Right hindlimb (tissue), 1 donor: Measurements from ENCODE around the gene NEK4.
A peak's percentile ranks its signal among the peaks of the same experiment; 100 is the strongest.
"Not testable (repeated sequence)": the region's sequence is repeated elsewhere in the genome, so short reads cannot be mapped to it uniquely, and the experiment has no call there.

Source experiments
- DNase-seq: peaks from one replicate; pipeline ENCODE4 v3.0.0-alpha.2; 2018

The NEK4 gene

DNA sequence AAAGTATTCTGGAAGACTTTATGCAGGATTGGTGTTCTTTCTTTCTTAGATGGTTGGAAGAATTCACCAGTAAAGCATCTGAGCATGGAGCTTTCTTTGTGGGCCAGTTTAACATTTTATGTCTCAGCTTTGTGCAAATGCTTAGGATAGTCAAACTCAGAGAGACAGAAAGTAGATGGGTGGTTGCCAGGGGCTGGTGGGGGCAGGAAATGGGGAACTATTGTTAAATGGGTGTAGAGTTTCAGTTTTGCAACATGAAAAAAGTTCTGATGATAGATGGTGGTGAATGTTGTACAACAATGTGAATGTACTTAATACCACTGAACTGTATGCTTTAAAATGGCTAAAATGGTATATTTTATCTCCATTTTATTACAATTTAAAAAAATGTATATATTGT lies 40.1 kb downstream of the NEK4 start:
- DNase-seq, result no peak

GRCh38 chr3:52728753-52729152 lies 42.0 kb downstream of the NEK4 start:
- DNase-seq, result not testable (repeated sequence)

GRCh38 chr3:52724511-52724910 lies 46.2 kb downstream of the NEK4 start:
- DNase-seq, result no peak

- no peak for DNase-seq
Measured at GRCh38 chr3:52723935-52724334, 46.8 kb downstream of the NEK4 start.

DNA sequence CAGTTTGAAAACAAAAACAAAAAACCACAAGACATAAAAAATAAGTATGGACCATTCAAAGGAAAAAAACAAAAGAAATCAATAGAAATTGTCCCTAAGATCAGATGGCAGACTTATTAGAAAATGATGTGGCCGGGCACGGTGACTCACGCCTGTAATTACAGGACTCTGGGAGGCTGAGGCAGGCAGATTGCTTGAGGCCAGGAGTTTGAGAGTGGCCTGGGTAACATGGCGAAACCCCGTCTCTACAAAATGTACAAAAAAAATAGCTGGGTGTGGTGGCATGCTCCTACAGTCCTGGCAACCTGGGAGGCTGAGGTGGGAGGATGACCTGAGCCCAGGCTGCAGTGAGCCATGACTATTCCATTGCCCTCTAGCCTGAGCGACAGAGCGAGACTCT lies 48.2 kb downstream of the NEK4 start:
- DNase-seq, result no peak

DNA sequence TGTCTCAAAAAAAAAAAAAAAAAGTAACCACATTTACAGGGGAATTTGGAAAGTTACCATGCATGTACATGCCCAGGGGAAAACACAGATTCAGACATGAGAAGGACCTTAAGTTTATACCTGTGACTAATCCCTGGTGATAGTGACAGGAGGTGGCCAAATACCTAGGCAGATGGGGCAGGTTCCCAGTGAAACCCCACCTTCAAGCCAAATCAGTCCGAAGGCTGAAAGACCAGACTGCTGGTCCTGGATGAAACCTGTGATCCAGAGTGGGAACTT lies 49.1 kb downstream of the NEK4 start:
- no peak for DNase-seq

- DNase-seq, result no peak
Measured at GRCh38 chr3:52721002-52721729, 49.6 kb downstream of the NEK4 start.

- DNase-seq, result no peak
Measured at GRCh38 chr3:52719618-52720017, 51.1 kb downstream of the NEK4 start.

DNA sequence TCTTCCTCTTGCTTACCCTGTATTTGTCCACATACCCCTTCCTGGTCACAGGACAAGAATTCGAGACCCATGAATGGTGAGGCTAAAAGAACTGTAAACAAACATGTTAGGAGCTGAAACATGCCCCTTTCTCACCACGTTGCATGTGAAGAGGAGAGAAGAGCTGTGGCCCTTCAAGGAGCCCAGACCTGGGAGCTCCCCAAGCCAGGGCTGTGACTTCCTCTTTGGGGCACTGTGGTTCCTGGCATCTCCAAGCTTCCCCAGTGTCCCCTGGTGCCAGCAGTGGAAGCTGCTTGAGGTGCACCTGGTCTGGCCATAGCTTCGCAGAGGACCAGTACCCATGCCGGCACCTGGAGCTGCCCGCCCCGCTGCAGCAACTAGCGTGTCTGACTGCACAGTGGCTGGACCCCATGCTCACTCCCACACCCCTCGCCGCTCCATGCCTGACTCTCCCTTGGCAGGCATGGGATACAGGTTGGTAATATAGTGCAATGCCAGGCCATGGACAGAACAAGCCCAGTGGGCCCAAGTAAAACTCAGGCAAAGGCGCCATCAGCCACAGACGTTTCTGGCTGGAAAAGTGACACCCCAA lies 54.9 kb downstream of the NEK4 start:
- no peak for DNase-seq

DNA sequence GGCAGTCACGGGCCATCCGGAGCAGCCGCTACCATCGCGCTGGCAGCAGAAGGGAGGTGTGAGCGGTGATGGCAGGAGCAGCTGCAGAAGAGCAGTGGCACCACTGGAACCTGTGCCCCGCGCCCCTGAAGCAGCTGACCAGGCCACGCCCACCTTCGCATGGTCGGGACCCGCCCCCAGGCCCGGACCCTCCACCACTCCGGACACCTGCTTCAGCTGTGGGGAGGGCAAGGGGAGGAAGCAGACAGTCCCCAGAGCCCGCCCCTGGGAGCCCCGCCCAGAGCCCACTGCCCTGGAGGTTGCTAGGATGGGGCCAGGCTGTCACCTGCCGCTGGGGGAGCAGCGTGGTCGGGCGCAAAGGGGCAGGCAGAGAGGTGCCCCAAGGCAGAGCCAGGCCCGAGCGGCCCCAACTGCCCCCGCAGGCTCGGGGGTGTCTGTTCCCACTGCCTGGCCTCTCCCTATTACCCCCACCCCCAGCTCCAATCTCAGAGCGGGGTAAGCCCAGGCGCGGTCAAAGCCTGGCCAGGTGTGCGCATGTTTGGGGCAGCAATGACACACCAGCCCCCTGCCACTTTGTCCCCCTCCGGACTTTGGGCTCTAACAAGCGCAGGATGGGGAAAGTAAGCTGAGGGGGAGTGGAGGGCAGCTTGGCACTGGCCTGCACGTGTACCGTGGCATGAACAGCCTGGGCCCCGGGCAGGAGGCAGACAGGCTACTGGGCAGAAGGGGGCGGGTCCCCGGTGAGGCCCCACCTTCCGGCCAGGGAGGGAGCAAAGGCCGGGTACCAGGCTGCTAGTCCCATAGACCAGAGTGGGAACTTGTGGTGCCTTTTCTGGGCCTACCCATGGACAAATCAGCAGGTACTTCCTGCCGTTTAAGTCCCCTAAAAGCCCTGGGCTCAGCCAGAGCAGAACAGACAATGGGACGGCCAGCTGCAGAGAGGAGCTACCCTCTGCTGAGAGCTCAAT lies 56.1 kb downstream of the NEK4 start:
- peak; percentile 52 for DNase-seq

GRCh38 chr3:52712291-52713212 lies 58.2 kb downstream of the NEK4 start:
- DNase-seq, result no peak

DNA sequence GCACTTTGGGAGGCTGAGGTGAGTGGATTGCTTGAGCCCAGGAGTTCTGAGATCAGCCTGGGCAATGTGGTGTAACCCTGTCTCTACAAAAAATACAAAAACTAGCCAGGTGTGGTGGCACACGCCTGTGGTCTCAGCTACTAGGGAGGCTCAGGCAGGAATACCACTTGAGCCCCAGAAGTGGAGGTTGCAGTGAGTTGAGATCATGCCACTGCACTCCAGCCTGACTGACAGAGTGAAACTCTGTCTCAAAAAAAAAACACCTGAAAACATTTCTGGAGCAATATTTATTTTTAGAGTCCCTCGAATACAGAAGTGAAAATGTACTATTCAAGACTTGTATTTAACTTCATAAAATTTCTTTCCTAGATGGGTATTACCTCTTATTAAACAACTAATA lies 60.2 kb downstream of the NEK4 start:
- no peak for DNase-seq

DNA sequence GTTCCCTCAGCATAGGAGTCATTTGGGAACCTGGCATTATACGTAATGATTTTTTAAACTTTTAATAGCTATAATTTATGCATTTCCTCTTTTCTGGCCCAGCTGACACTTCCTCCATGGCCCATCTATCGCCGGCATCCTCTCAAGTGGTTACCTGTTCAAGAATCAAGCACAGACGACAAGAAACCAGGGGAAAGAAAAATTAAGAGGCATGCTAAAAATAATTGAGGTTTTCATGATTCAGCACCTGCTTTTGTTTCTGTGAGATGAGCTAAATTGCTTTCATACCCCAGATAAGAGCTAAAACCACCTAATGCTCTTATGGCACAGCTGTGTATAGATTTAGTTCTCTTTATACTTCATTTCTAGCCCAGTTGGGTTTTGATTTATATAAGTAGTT lies 63.2 kb downstream of the NEK4 start:
- DNase-seq, result no peak

DNA sequence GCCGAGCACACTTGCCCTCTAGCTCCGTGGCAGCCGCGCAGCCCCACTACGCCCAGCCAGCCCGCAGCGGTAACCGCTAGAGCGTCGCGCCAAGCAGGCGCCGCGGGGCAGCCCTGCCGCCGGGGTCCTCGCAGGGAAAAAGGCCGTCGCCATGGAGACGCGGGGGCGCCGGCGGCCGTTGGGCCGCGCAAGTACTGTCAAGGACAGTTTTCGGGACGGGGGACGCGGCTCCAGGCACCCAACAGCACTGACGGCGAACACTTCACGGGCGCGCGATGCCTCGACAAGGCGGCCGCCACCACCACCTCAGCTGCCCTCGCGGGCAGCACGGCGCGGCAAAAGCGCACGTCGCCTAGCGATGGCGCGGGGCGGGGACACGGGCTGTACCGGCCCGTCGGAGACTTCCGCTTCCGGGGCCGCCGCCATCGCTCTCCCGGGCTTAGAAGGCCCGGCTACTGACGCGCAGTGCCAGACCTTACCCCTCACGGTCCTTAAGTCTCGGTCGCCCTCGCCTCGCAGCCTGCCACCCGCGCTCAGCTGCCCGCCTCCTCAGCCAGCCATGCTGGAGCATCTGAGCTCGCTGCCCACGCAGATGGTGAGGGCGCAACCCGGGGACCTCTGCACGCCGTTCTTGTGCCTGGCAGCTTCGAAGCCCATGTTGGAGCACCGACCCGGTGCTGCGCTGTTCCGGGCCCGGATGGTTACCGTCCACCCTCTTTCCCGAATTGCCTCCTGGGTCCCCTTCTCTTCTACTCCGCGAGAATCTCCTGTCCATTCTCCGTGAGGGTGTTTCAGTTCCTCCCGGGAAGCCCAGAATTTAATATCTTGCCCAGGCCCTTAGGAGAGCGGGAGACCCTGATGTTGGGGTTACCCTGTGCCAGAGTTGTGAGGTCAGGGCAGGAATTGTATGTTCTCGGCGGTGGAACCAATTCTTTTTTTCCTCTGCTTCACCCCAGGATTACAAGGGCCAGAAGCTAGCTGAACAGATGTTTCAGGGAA lies 64.8 kb downstream of the NEK4 start, which contains the start of the genes GLT8D1 and SPCS1:
Gene GLT8D1 (minus strand): TSS at position 104 of the 999 bp plus-strand sequence. CDS start 5,331 bp downstream, outside the sequence.
Gene SPCS1 (plus strand): TSS at position 419 of the 999 bp plus-strand sequence. CDS start 141 bp downstream, at position 560.
- peak; percentile 91 for DNase-seq

DNA sequence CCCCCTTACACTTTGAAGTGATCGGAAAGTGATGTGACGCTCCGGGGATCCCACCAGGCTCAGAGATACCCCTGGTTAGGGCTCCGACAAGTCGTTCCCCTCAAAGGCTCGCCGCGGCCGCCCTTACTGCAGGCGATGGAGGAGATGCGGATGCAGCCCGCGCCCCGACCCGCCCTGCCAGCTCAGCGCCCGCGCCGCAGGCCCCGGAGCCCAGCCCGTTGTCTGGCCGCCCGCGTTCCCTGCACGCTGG lies 65.4 kb downstream of the NEK4 start:
- no peak for DNase-seq

GRCh38 chr3:52704611-52705437 lies 65.9 kb downstream of the NEK4 start:
- peak; percentile 50 for DNase-seq

- no peak for DNase-seq
Measured at GRCh38 chr3:52703341-52703740, 67.4 kb downstream of the NEK4 start.

DNA sequence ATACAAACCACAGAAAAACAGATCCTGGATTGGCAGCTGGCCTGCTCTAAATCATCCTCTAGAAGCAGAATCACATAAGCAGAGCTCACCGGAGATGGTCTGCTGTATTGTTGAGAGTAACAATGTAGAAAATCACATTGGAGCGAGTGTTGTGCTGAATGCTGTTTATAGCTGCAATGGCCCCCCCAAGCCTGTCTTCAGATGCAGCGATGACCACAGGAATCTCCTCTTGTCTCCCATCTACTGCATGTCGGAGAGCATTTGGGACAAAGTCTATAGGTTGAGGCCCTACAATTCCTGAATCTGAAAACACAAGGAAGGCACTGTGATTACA lies 73.1 kb downstream of the NEK4 start:
- DNase-seq, result no peak

GRCh38 chr3:52696830-52697631 lies 73.7 kb downstream of the NEK4 start:
- no peak for DNase-seq
